Hematopoietic multipotent progenitor cell treated with erythropoietin and hydrocortisone succinate and interleukin-3 and kit ligand, for 15 days (in vitro differentiated cells): ENCODE results near the gene MYL9.
"Not testable (repeated sequence)": the region's sequence is repeated elsewhere in the genome, so short reads cannot be mapped to it uniquely, and the experiment has no call there.

Experiments
- DNase-seq: peaks from one replicate; pipeline ENCODE4 v3.0.0-alpha.2; 2015; ENCODE audit warnings: low spot score

Gene MYL9

DNA sequence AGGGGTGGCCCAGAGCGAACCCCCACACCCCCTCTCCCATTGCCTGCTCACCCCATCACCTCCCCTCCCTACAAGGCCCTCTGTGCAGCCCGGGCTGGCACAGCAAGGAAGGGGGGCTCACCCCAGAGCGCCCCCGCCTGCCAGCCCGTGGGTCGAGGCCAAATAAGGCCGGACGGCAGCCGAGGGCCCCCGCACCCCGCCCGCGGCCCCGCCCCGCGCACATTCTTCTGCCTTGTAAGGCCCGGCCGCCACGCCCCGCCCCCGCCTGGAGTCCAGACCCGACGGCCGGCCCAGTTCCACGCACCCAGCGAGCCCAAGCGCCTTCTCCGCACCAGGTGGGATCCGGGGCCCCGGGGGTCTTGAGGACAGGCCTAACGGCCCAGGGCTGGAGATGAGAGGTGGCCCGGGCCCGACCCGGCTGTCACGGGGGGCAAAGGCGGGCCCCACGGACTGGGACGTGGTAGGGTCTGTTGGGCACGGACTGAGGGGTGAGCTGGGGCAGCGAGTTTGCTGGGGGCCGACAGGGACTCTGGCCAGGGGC is at the start of gene MYL9:
Gene MYL9 (plus strand): TSS at position 293 of the 541 bp plus-strand sequence. CDS start 3,366 bp downstream, outside the sequence.
- DNase-seq: no peak

DNA sequence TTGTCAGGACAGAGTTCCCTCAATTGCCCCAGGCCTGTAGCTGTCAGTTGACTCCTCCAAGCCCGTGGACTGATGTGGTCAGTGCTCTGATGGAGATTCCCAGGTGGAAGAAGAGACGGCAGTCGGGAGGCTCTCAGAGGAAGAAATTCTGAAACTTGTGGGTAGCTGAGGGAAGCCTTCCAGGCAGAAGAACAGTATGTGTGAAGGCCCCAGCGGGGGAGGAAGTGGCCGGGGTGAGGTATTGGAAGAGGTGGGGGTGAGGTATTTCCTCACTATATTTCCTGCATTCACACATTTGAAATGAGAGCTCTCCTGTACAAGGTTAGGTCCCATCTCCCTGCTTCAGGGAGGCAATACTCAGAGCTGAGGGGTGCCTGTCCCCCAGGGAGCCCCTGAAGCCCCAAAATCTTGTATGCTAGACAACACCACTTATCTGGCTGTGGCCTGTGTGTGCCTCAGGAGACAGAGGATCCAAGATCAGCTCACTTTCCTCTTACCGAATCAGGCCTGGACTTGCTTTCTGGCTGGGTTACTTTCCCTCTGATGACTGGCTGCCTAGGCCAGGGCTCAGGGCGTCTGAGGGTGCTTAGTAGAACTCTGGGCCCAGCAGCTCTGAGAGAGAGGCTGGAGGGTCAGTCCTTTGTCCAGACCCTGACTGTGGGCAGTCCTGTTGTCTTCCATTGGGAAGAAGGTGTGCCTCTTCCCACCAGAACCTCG is 49.3 kb upstream of the MYL9 start:
- DNase-seq: no peak

DNA sequence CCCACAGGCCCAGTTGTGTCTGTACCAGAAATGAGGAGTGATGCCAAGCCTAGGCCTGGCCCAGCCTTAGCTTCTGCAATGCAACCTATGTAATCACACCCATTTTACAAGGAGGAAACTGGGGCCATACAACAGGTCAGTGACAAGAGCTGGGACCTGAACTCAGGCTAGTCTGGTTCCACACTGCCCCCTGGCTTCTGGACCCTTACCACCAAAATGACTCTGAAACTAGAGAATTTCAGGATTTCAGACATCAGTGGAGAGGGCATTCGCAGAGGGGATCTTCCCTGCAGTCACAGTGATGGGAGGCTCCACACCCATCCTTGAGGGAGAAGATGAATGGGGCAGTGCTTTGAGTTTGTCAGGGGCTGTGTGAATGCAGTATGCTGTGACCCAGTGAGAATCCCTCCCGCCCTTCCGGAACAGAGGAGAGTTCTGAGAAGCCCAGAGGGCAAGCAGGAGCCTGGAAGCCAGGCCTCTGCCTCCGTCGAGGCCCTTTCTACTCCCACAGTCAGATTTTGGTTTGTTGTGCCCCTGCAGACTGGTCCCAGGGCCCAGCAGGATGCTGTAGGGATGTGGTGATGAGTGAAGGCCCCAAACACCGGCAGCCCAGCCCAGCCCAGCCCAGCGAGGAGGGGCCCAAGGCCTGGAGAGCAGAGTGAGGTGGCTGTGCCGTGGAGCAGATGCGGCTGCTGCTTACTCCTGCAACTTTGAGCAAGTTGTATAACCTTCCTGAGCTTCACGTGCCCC is 48.1 kb upstream of the MYL9 start:
- no peak for DNase-seq

DNA sequence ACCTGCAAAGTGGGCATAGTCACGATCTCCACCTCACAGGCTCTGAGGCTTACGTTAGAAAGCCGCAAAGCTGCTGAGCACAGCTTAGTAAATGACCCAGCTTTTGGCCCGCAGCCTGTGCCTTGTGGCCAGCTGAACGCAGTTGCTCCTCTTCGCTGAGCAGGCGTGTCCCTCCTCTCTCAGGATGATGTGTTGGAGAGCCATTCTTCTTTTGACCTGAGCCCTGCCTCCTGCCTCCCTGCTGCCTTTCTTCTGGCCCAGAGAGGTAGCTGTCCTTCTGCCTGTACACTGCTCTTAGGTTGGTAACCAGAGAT is 47.6 kb upstream of the MYL9 start:
- DNase-seq: no peak

DNA sequence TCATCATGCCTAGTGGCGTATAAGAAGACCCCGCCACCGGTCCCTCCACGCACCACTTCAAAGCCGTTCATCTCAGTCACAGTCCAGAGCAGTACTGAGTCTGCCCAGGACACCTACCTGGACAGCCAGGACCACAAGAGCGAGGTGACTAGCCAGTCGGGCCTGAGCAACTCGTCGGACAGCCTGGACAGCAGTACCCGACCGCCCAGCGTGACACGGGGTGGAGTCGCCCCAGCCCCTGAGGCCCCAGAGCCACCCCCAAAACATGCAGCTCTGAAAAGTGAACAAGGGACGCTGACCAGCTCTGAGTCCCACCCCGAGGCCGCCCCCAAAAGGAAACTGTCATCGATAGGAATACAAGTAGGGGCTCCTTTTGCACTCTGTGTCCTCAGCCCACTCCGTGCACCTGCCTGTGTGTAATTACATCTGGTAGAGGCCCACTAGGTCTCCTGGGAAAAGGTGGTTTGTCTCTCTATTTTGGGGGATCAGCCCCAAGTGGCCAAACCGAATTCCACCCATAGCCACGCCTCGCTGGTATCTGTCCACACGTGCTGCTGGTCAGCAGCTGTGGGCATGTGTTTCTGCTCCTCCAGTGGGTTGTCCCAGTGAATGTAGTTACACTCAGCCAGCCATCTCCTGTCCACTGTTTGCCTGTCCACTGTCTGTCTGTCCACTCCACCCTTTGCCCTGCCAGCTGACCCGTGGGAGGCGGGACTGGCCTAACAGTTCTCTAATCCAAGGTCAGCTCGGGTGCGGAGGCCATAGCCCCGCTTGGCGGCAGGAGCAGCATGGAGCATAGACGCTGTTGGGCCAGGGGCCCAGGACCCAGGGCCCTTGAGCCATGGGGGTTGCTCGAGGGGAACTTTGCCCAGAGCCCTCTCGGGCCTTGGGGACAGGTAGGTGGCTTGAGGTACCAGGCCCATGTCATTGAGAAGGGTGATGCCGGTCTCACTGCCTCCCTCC is 44.3 kb upstream of the MYL9 start:
- DNase-seq: no peak

DNA sequence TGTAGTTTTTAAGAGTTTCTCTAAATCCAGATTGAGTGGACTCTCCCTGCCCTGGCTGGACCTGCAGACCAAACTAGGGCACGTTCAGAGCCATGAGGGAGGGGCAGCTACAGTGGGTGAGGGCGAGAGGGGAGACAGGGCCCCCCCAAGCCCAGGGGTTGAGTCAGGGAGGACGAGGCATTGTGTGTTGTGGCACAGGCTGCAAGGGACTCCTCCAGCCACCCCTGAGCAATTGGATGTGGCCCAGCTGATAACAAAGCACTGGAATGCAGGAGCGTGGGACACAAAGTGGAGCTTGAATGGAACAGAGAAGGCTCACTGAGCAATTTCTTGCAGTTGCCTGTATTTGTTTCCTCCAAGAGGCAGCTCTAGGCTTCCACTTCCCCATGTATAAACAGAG is 43.5 kb upstream of the MYL9 start:
- no peak for DNase-seq

DNA sequence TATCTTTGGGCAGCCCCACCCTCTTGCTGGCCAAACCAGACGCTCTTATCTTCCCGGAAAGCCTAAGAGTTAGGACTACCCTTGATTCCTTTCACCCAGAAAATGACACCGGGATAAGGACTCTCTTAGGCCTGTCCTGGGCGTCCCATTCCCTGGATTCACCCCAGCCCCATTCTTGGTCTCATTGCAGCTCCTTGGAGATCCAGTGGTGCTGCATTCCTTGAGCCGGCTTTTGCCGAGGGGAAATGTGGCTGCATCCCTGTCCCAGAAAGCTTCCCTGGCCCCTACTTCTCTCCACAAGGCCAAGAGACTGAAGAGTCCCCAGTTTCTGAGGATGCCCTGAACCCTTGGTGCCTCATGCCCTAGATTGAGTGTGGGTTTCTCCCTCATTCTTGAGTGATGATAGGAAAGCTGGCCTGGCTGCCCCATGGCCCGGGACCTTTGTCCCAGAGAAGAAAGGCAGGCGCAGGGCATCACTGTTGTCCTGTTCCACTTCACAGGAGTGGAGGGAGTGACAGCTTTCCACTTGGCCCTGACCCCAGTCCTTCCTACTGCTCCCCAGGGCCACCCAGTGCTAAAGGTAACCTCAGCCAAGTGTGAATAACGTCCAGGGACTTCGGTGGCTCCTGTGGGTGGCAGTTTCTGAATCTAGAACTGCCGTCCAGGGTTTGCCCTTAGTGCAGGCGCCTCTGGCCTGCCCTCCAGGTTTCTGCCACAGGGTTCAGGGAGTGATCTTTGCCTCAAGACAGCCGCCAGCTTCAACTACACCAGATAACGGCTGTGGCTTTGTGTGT is 42.7 kb upstream of the MYL9 start:
- no peak for DNase-seq

DNA sequence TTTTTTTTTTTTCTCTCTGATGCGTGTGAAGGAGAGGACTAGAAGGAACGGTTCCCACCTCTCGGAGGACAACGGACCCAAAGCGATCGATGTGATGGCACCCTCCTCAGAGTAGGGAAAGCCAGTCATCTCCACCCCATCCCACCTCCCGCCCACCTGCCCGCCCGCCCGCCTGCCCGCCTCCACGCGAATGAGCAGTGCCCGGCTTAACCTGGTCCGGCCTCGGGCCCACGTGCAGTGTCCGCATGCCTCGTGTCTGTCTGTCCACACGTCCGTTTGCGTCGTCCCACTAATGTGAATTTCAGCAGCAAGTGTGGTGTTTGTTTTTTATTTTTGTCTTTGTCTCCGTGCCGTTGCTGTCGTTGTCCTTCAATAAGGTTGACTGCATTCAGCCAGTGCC is 42.1 kb upstream of the MYL9 start:
- DNase-seq: no peak

DNA sequence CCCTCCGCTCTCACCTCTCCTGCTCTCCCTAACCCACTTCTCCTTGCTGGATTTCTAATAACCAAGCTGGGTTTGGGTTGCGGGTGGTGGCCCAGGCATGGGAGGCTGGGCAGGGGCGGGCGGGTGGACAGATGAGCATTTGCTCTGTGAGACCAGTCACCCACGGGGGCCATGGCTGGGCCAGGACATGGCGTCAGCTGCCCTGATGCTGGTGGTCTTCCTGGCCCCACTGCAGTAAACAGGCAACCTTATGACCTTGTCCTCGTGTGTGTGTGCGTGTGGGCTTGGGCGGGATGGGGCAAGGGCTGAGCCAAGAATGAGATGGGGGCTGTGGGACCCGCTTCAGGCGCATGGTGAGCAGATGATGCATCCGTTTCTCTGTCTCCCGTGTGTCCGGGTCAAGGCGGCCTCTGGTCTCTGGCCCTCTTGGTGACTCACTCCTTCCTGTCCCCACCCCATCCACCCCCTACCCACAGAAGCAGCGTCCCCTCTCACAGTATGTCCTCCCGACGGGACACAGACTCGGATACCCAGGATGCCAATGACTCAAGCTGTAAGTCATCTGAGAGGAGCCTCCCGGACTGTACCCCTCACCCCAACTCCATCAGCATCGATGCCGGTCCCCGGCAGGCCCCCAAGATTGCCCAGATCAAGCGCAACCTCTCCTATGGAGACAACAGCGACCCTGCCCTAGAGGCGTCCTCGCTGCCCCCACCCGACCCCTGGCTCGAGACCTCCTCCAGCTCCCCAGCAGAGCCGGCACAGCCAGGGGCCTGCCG is 41.4 kb upstream of the MYL9 start:
- DNase-seq: no peak

DNA sequence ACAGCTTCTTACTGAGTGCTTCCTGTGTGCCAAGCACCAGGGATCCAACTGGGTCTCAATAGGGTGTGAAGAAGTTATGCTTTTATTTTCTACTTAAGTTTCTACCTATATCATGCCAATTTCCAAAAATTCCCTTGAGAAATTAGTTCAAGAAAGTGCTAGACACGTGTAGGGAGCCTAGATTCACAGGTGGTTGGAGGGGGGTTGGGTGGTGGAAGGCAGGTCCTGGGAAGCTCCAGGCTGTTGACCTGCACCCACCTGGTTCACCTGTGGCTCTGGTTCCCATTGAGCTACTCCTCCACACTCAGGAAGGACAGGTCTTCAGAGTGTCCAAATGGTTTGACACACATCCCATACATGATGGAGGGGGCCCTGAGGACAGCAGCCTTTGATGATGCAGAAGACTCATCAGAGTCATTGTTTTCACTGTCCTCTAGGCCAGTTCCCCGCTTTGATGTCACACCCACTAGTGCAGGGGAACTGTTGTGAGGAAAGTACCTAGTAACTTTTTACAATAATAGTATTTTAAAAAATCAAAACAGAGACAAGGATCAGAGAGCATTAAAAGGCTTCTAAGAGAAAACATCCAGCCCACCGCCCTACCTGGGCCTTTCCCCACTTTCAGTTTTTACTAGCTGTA is 39.8 kb upstream of the MYL9 start:
- DNase-seq: no peak

DNA sequence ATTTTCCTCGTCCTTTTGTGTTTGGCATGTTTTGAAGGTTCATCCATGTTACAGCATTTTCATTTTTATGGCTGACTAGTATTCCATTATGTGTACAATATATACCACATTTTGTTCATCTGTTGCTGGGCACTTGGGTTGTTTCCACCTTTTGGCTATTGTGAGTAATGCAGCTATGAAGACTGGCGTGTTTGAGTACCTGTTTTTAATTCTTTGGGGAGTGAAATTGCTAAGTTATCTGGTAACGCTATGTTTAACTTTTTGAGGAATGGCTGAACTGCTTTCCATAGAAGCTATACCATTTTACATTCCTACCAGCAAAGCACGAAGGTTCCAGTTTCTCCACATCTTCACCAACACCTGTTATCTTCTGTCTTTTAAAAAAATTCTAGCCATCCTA is 37.0 kb upstream of the MYL9 start:
- no peak for DNase-seq

DNA sequence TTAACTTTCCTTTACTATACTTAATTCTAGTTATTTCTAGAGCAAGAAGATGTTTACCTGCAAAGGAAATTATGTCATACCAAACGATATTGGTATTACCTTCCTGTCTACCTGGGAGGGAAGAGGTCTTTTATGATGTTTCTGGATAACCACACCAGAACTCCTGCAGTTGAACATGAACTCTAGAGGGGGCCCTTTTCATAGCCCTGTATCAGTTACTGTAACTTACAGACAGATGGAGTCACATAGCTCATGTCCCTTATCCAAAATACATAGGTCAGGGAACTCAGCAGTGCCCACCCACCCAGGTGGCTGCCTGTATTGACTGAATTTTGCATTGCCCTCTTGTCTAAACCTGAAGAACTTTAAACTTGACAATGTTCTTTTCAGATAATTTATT is 35.1 kb upstream of the MYL9 start:
- no peak for DNase-seq

DNA sequence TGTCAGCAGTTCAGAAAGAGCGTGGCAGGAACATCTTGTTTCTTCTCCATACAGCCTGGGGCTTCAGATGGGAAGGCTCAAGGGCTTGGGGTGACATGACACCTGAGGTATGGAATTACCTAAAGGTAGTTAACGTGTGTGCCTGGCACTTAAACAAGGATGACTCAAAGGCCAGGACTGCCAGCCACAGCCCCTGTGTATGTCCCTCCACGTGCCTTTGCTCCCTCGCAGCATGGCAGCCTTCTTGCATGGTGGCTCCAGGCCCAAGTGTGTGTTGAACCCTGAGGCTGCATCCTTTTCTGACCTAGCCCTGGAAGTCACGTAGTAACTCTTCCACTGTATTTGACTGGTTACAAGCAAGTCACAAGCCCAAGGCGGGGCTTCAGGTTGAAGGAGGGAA is 33.6 kb upstream of the MYL9 start:
- DNase-seq: no peak

DNA sequence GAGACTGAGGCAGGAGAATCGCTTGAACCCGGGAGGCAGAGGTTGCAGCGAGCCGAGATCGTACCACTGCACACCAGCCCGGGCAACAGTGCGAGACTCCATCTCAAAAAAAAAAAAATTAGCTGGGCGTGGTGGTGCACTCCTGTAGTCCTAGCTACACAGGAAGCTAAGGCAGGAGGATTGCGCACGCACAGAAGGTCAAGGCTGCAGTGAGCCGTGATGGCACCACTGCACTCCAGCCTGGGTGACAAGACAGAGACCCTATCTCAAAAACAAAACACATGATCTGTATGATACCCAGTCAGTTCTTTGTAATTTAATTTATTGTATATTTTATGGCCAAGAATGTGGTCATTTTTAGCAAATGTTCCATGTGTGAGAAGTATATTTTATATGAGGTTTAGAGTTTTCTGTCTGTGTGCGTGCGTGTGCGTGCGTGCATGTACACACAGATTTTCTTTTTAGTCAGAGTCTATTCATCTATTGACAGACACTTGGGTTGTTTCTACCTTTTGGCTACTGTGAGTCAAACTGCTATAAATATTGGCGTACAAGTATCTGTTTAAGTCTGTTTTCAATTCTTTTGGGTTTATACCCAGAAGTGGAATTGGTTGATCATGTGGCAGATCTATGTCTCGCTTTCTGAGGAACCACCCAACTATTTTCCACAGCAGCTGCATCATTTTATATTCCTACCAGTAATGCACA is 22.2 kb upstream of the MYL9 start:
- no peak for DNase-seq

DNA sequence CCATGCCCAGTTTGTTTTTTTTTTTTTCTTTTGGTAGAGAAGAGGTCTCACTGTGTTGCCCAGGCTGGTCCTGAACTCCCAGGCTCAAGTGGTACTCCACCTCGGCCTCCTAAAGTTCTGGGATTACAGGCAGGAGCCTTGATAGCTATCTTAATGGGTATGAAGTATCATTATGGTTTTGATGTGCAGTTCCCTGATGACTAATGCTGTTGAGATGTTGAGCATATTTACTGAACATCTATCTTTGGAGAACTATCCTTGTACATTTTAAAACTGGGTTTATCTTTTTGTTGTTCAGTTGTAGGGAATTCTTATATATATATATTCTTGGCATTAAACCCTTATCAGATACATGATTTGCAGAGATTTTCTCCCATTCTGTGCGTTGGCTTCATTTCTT is 21.4 kb upstream of the MYL9 start:
- no peak for DNase-seq

DNA sequence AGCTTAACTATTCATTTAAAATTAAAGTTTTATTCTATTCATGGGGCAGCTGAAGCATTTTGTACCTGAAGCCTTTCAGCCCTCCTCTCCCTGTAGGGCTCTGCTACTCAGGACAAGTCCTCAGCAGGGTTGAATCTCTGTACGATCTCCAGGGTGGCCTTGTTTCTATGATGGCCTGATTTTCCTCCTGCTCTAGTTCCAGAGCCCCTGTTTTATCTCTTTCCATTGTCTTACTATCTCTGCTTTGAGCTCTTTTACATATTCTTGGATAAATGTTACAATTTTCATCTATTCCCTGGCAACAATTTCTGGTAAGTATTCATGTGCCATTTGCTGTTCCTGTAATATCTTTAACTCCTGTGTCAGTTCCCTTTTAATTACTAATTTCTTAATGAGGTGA is 19.8 kb upstream of the MYL9 start:
- no peak for DNase-seq

DNA sequence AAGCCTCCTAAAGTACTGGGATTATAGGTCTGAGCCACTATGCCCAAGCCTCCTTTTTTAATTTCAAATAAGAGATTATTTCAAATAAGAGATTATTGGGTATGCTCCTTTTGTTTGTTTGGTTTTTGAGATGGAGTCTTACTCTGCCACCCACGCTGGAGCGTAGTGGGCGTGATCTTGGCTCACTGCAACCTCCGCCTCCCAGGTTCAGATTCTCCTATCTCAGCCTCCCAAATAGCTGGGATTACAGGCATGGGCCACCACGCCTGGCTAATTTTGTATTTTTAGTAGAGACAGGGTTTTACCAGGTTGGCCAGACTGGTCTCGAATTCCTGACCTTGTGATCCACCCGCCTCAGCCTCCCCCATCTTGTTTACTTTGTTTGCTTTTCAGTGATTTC is 18.9 kb upstream of the MYL9 start:
- DNase-seq: not testable (repeated sequence)

DNA sequence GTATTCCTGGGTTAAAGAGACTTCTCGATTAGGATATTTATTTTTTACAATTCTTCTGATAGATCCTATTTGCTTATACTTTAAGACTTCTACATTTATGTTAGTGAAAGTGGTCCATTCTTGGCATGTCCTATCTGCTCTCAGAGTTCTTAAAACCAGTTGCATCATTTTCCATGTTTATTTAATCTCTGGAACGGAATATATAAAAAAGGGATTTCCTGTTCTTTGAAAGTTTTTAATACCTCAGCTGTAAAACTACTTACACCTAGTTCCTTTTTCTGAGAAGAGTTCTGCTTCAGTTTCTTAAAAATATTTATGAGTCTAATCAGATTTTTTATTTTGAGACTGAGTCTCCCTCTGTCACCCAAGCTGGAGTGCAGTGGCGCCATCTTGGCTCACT is 18.0 kb upstream of the MYL9 start:
- no peak for DNase-seq

DNA sequence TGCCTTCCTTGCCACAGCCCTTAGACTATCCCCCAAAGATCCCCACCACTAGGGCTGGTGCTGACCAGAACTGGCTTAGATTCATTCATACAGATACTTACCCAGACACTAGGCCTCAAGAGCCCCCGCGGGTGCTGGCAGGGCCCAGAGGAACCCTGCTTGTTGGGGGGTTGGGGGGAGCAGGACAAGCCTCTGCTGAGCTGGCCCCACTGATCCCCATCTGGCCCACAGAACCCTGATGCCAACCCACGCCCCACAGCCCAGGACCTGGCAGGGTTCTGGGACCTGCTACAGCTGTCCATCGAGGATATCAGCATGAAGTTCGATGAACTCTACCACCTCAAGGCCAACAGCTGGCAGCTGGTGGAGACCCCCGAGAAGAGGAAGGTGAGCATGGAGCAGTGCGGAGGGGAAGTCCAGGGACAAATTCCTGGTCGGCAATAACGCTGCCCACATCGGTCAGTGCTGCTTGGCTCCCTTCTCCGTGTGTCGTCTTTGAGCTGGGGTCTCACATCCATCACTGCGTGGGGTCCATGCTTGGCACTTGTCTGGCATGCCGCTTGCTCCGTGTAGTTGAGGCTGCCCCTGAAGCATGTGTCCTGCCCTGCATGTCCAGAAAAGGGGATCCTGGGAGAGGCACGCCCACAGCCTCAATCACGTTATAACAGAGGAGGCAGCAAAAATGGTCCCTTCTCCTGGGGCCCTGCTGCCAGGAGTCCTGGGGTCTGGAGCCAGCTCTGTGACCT is 15.5 kb upstream of the MYL9 start:
- DNase-seq: no peak
